ENCODE results near the gene CASS4.
"Not testable (repeated sequence)": the region's sequence is repeated elsewhere in the genome, so short reads cannot be mapped to it uniquely, and the experiment has no call there.

Gene CASS4, protein sequence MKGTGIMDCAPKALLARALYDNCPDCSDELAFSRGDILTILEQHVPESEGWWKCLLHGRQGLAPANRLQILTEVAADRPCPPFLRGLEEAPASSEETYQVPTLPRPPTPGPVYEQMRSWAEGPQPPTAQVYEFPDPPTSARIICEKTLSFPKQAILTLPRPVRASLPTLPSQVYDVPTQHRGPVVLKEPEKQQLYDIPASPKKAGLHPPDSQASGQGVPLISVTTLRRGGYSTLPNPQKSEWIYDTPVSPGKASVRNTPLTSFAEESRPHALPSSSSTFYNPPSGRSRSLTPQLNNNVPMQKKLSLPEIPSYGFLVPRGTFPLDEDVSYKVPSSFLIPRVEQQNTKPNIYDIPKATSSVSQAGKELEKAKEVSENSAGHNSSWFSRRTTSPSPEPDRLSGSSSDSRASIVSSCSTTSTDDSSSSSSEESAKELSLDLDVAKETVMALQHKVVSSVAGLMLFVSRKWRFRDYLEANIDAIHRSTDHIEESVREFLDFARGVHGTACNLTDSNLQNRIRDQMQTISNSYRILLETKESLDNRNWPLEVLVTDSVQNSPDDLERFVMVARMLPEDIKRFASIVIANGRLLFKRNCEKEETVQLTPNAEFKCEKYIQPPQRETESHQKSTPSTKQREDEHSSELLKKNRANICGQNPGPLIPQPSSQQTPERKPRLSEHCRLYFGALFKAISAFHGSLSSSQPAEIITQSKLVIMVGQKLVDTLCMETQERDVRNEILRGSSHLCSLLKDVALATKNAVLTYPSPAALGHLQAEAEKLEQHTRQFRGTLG

DNA sequence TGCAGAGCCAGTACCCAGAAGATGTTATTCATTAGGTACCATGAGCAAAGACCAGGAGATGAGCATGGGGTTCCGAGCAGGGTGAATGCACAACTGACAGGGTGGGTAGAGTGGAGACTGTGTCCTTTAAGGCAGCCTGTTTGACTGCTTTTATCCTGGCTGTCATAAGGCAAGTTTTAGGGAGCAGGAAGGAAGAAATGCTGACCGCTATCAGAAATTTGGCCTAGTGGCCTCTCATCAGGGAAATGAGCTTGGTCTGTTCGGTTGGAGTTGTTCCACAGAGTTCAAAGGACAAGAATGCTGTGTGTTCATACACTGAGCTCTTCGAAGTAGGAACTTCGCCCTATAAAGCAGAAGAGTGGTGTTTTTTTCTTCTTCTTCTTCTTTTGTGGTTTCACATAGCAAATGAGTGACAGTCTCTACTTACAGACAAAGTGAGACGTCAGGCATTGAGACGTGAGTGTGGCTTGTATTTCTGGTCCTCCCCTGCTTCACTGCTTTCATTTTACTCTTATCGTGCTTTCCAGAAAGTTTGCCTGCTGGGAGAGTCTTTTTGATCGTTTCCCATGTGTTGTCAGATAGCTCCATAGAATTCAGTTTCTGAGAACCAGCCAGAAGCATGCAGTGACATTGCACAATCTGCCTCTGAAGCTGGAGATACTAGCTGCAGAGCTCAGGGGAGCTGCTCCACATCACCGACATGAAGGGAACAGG, at the start of gene CASS4:
TSS of gene CASS4 (plus strand) at position 502 of the 714 bp plus-strand sequence. CDS start at position 701, 199 bp downstream.
- DNase-seq (ENCODE audit: low read depth in 3 of 3), result no peak

DNA sequence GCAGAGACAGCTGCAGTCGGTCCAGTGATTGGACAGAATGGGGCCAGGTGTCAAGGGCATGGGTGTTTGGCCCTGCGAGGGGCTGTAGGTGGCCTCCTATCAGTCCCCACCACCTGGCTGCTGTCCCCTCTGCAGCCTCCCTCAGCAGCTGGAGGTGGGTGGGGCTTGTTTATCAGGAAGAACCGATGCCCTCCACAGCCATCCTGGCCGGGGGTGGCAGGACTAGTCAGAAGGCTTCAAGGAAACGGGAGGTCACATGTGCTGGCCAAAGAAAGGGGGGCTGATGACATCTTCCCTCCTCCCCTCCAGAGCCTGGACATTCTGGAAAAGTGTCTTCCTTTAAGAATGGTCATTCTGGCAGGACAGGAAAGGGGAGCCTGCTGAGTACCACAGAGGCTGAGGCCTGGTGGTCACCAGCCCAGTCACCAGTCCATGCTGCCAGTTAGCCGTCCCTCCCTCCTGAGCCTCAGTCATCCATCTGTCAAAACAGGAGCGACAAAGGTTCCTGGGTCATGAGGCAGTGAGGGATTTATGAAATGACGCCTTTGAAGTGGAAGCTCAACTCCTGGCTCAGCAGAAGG, 49.1 kb upstream of the CASS4 start:
- DNase-seq (ENCODE audit: low read depth in 3 of 3), result no peak

DNA sequence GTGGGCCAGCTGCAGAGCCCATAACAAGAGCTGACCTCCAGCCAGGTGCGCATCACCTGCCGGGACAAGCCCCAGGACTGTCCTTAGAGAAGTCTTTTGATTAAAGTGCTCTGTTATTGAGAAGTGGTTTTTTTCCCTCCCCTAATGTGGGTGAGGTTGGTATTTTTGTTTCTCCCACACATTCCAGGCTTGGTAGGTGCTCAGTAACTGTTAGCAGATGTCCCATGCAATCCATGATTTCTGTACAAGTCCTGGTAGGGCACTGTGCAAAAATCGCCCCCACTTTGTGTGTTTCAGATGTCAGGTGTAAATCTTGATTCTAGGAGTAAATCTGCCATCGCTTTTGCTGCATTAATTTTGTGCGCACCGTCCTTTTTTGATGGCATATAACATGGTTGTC, 48.6 kb upstream of the CASS4 start:
- no peak for DNase-seq (ENCODE audit: low read depth in 3 of 3)

DNA sequence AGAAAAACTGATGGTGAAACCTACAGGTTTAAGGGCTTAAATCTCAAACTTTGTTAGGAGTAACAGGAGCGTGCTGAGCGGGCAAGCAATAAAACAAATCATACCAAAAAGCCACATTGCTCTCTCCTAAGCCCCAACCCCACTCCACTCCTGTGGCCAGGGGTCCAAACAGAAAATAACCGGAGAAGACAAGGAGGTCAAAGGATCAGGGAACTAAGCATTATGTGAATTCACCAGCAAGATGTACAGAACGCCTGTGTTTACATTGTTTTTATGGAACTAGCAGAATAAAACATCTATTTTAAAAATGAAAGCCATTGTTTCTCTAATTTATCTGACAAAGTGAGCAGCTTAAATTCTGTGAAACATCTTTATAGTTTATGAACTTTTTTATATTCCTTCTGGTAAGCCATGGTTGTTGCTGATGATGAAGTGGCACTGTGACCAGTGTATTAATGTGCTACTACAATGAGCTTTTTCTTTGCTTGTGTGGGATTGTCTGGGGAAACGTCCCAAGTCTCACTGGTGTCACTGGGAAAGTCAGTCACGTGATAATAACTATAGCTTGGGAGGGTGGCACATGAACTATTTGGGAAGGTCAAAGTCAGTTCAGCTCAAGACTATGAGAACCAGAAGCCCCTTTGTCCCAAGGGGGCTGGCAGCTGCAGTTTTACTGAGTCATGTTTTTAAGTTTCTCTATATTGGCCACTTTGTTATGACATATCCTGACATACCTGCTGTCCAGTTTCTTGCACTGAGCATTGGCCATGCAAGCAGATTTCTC, 43.5 kb upstream of the CASS4 start:
- no peak for DNase-seq (ENCODE audit: low read depth in 3 of 3)

DNA sequence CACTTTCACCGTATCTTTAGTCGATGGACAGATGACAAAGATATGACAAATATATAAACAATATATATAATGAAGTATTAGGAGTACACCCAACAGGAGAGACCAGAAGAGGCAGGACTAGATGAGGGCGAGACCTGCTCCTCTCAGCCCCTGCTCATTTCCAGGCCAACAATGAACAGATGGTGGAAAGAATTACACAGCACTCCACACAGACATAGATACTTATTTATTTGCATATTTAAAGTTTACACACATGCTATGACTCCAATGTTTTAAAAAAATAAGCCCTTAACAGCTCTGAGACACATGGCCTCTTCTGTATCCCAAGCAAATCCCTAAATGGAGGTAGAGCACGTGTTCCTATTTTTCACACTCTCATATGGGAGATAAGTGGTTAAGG, 42.9 kb upstream of the CASS4 start:
- no peak for DNase-seq (ENCODE audit: low read depth in 3 of 3)

DNA sequence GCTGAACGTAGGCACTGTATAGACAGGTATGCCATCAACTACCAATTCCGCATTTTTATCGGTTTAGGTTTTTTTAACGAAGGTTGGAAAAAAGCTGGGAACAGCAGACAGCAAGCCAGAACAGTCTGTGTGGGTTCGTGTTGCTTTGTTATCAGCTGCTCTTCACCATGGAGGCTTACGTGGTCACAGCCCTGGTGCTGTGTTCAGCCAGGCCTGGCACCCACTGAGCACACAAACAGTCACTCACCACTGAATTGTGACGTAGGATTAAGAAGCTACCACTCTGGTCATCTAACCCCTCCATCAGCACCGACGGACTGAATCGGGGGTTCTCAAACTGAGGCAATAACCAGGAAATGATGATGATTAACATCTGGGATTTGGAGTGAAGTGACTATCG, 40.1 kb upstream of the CASS4 start:
- DNase-seq (ENCODE audit: low read depth in 3 of 3), result no peak

DNA sequence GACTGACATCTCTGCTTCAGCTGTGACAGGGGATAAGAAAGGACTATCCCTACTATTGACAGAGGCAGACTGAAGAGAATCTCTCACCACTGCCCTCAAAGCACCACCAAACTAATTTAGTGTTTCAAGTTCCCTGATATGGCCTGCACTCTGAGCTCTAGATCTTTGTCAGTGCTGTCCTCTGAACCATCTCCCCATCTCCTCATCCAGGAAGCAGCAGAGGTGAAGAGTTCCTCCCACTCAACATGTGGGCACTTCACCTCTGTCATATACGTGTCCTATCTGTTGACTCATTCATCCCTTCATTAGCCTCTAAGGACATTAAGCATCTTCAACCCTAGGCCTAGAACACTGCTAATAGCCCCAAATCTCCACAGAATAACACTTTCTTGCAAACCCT, 39.2 kb upstream of the CASS4 start:
- no peak for DNase-seq (ENCODE audit: low read depth in 3 of 3)

DNA sequence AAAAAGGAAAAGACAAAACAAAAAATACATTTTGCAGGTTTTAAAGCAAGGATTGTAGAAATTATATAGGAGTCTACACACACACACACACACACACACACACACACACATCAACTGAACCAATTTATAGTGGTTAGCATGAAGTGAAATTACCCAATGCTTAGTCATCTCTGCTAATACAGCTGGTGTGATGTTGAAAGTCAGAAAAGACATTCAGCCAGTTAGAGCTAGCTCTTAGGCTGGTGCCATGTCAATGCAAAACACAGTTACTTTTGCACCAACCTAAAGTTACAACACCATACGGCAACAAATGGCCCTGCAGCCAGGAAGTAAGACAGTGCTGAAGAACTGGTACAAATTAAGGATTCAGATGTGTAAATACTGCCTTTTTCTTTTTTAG, 38.1 kb upstream of the CASS4 start:
- DNase-seq (ENCODE audit: low read depth in 3 of 3), result no peak

DNA sequence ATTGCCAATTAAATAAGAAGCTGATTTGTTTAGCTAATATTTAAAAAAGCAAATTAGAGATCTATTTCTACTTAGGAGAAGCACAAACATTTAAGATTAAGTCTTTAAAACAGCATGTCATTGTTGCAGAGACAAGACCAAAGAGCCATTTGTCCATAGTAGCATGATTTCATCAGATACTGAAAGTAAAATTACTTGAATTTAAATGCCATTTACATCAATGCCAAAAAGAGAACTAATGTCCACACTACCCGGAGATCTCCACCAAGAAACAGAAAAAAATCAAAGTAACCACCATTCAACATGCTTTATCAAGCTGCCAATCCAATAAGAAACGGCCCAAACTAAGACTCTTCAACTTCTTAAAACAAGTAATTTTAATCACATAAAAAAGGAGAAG, 35.7 kb upstream of the CASS4 start:
- DNase-seq (ENCODE audit: low read depth in 3 of 3), result no peak

DNA sequence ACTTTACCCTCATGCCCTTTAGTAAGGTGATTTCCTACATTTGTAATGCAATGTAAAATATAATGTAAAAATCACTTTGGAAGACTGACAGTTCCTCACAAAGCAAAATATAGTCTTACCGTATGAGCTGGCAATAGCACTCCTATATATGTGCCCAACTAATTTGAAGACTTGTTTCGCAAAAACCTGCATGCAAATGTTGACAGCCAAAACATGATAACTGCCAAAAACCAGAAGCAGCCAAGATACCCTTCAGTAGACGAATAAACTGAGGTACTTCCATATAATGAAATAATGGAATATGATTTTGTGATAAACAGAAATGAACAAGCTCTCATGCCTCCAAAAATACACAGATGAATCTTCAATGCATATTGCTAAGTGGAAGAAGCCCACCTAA, 33.7 kb upstream of the CASS4 start:
- no peak for DNase-seq (ENCODE audit: low read depth in 3 of 3)

DNA sequence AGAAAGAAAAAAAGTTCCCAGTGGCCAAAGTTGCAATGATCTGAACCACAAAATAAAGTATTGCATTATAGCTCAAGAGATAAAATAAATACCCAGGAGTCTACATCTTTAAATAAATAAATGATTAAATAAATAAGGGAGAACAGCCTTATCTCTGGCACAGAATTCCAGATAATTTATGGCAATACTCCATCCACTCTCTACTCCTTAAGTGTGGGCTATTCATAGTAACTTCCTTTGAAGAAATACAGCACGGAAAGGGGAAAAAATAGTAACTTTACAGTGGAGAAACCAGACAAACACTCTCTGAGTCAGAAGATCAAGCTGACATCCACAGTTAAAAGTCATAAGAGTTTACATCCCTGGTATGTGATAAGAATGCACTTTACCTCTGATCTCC, 31.7 kb upstream of the CASS4 start:
- DNase-seq (ENCODE audit: low read depth in 3 of 3), result no peak

DNA sequence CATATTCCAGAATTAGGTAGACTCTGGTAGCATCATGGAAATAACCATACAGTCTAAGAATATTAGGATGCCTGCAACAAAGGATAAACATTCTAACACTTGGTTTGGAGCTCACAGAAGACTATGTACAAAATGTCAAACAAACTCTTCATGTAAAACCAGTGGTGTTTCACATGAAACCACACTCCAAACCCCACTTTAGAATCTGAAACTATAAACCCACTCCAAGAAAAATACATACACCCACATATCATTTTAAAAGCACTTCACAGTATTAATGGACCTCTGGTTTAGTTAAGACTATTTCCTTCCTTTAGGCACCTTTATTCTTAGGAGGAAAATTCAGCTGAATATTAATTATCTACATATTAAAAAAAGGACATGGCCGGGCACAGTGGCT, 30.6 kb upstream of the CASS4 start:
- DNase-seq (ENCODE audit: low read depth in 3 of 3), result no peak

DNA sequence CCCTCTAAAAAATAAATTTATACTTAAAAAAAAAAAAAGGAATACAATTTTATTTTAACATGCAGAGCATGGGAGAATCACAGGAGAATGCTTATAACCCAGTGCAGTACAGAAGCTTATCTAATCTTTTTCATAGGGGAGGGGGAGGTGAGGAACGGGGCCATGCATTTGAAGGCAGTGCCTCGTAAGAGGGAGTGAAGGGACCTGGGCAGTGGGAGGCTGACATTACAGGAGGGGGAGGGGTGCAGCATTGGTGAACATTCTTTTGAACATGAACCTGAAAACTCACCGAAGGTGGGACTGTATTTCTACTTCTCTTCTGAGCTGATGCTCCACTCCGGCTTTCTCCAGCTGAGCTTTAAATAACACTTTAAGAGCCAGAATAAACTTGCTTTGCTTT, 29.4 kb upstream of the CASS4 start:
- no peak for DNase-seq (ENCODE audit: low read depth in 3 of 3)

DNA sequence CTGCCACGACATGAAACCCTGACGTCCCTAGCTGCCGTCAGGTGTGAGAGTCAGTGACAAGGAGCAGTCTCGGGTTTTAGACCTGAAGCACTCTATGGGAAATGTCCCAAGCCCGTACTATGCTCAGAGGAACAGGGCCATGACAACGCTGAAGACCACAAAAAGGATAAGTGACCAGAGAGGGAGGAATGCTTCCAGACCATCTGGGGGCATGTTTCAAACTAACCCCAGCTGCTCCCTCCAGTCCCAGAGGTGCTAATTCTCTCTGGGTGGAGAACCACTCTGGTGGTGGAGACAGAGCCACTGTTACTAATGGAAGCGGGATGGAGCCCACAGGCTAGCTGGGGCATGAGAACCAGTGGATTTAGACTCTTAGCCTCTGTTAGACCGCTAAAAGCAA, 28.7 kb upstream of the CASS4 start:
- DNase-seq (ENCODE audit: low read depth in 3 of 3), result no peak

DNA sequence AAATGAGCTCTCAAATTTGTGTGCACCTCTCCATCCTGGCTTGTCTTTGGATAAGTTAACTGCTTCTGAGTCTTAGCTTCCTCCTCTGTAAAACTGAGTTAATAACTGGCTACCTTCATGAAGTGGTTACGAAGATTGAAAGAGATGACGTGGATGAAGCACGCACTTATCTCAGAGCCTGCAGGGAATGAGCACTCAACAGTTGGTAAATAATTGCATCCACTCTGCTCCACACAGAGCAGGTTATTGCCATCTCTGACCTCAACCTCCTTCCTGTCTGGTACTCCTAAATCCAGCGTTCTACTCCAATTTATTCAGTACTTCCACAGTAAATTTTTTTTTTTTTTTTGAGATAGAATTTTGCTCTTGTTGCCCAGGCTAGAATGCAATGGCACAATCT, 26.9 kb upstream of the CASS4 start:
- no peak for DNase-seq (ENCODE audit: low read depth in 3 of 3)

DNA sequence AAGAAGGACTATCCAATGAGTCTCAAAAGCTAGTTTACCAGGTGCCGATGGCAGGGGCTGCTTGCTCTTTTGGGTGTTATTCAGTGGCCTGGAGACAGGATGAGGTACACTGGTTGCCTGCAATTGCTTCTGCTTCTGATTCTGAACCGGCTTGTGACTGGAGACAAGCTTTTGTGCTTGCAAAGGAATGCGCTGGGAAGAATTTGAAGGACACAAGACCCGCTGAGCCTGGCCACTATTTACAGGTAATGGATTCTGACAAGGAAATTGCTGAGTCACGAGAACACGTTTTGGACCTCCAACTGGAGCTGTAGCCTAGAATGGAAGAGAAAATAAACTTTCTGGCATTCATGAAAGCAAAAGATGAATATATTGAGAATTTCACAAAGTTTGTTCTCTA, 25.8 kb upstream of the CASS4 start:
- no peak for DNase-seq (ENCODE audit: low read depth in 3 of 3)

DNA sequence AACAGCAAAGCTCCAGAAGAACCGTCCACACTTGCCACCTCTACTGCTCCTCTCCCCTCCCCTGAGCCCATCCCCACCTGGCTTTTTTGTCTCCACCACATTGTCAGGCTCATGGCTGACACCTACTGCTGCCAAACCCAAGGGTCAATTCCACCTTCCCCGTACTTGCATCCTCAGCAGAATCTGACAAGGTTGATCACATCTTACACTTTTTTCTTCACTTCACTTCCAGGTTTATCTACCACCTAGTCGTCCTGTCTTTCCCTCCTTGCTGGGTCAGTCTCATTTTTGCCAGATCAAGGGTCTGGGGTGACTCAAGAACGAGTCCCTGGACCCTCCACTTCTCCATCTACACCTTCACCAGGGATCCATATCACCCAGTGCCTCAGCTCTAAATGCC, 23.2 kb upstream of the CASS4 start:
- DNase-seq (ENCODE audit: low read depth in 3 of 3), result no peak

DNA sequence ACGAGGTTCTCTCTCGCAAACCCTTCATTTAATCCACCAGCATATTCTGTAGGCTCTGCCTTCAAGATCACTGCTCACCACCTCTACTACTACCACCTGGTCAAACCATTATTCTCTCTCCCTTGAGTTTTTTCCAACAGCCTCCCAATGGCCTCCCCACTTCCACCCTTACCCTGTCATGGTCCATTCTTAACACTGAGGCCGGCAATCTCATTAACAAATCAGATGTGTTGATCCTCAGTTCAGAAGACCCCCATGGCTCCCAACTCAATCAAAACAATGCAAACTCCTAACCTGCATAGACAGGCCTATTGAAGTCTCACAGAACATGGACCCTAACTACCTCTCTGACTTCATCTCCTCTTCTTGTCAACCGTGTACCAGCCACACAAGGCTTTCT, 22.3 kb upstream of the CASS4 start:
- no peak for DNase-seq (ENCODE audit: low read depth in 3 of 3)

DNA sequence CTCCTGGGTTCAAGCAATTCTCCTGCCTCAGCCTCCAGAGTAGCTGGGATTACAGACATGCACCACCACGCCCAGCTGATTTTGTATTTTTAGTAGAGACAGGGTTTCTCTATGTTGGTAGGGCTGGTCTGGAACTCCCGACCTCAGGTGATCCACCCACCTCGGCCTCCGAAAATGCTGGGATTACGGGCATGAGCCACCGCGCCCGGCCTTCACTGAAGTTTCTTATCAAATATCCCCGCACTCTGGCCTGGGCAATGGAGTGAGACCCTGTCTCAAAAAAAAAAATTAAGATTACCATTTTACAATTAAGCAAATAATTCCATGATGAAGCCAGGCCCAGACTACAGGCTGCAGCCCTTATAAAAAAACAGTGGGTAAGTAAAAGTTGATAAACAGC, 21.7 kb upstream of the CASS4 start:
- DNase-seq (ENCODE audit: low read depth in 3 of 3), result not testable (repeated sequence)

DNA sequence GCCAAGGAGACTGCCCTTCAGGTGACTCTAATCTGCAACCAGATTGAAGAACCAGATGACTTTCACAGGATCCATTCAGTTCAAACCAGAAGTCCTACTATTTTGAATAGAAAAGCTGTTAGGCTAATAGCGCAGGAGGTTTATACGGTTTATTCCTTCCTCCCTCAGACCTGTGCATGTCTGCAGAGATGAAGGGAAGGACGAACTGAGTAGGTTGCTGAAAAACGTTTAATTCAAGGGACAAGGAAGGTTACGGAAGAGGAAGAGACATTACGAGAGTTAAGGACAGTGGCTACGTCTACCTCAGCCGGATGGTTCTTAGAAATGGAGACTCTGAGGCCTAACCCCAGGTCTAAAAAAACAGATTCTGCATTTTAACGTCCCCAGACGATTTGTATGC, 21.0 kb upstream of the CASS4 start:
- no peak for DNase-seq (ENCODE audit: low read depth in 3 of 3)

DNA sequence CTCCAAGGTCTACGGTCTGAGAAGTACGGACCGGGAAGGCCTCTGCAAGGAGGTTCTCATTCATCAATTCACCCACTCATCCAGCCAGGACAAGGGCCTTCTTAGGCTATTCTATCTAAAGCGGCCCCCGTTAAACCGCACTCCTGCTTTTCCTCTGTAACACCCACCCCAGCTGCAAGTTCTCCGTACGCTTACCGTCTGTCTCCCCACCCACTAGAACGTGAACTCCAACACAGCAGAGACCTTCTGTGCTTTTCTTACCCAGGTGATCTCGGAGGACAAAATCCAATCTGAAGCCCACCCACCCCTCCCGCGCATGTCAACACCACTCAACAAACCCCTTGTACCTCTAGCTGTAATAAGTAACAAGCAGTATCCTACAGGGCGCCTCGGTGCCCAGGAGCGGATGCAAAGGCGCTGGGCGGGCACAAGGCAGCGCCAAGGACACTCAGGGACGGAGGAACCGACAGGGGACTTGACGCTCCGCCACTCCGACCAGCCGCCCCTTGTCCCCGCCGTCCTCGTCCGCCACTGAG, 20.4 kb upstream of the CASS4 start:
- DNase-seq (ENCODE audit: low read depth in 3 of 3), result peak in 1 of 3 donors; percentile 20

All from stimulated activated CD4-positive, alpha-beta T cell treated with anti-CD3 and anti-CD28 coated beads, TNF-alpha, amount 100 ng/mL, for 48 hours (primary cell).